Neural progenitor cell (in vitro differentiated cells): ENCODE results near the gene CTRL. TPM values are rescaled to one million over a fixed set of nuclear protein-coding genes. Genes with fewer than 3 reads are reported as not detected.

Experiments
- DNase-seq: peaks from one replicate; pipeline ENCODE4 v3.0.0-alpha.2; 2016; ENCODE audit warnings: low spot score
- H2AFZ ChIP-seq: fragments of 200-600 bp; sonication (generic); replicated peaks from 2 replicates; pipeline ENCODE4 v1.6.1; 2016; ENCODE audit warnings: antibody characterized with exemption
- H3F3A ChIP-seq: fragments of 200-600 bp; sonication (generic); 2 replicates; pipeline ENCODE4 v1.6.1; 2016; ENCODE audit warnings: antibody characterized with exemption, low read depth
- H3K27ac ChIP-seq: fragments of 200-600 bp; sonication (generic); 2 replicates; pipeline ENCODE4 v1.5.1; 2016; ENCODE audit warnings: mild to moderate bottlenecking
- H3K27me3 ChIP-seq: fragments of 200-600 bp; sonication (generic); 2 replicates; pipeline ENCODE4 v1.6.1; 2016; ENCODE audit warnings: mild to moderate bottlenecking, moderate library complexity
- H3K36me3 ChIP-seq: fragments of 200-600 bp; sonication (generic); 2 replicates; pipeline ENCODE4 v1.5.1; 2016
- H3K4me1 ChIP-seq: fragments of 200-600 bp; sonication (generic); 2 replicates; pipeline ENCODE4 v1.6.1; 2016; ENCODE audit warnings: mixed run types
- H3K4me2 ChIP-seq: fragments of 200-600 bp; sonication (generic); 2 replicates; pipeline ENCODE4 v1.6.1; 2016
- H3K4me3 ChIP-seq: fragments of 200-600 bp; sonication (generic); 2 replicates; pipeline ENCODE4 v1.5.1; 2016
- H3K79me2 ChIP-seq: fragments of 200-600 bp; sonication (generic); 2 replicates; pipeline ENCODE4 v1.6.1; 2016; ENCODE audit warnings: low read depth
- H3K9ac ChIP-seq: fragments of 200-600 bp; sonication (generic); 2 replicates; pipeline ENCODE4 v1.6.1; 2016
- H3K9me3 ChIP-seq: fragments of 200-600 bp; sonication (generic); 2 replicates; pipeline ENCODE4 v1.5.1; 2016; ENCODE audit warnings: low read depth
- H4K20me1 ChIP-seq: fragments of 200-600 bp; sonication (generic); 2 replicates; pipeline ENCODE4 v1.6.1; 2016; ENCODE audit warnings: low read depth
- H3K27ac Mint-ChIP-seq: 3 replicates; pipeline ENCODE4 v1.8.0; 2021; ENCODE audit warnings: mixed read lengths
- H3K27me3 Mint-ChIP-seq: 2 replicates; pipeline ENCODE4 v1.8.0; 2022; ENCODE audit warnings: low read depth, mild to moderate bottlenecking, inconsistent platforms, moderate library complexity, mixed read lengths; ENCODE audit not compliant: insufficient read depth
- H3K36me3 Mint-ChIP-seq: 3 replicates; pipeline ENCODE4 v1.8.0; 2021; ENCODE audit warnings: mixed read lengths
- H3K4me1 Mint-ChIP-seq: 3 replicates; pipeline ENCODE4 v1.8.0; 2021; ENCODE audit warnings: mixed read lengths
- H3K4me3 Mint-ChIP-seq: 3 replicates; pipeline ENCODE4 v1.8.0; 2021; ENCODE audit warnings: mild to moderate bottlenecking, moderate library complexity, mixed read lengths
- H3K9me3 Mint-ChIP-seq: 3 replicates; pipeline ENCODE4 v1.8.0; 2020; ENCODE audit warnings: mixed read lengths
- CTCF ChIP-seq: fragments of 200-600 bp; sonication (generic); IDR thresholded peaks from 2 replicates; pipeline ENCODE4 v1.5.1; 2017; ENCODE audit warnings: antibody characterized with exemption, mild to moderate bottlenecking
- EZH2 ChIP-seq: fragments of 200-600 bp; sonication (generic); IDR thresholded peaks from 2 replicates; pipeline ENCODE4 v1.6.1; 2017; ENCODE audit warnings: antibody characterized with exemption, mild to moderate bottlenecking, moderate library complexity
- EZH2phosphoT487 ChIP-seq: fragments of 200-600 bp; sonication (generic); IDR thresholded peaks from 2 replicates; pipeline ENCODE4 v1.6.1; 2017; ENCODE audit warnings: antibody characterized with exemption
- total RNA-seq: library from RNA; depleted of rRNA; stranded (reverse); fragments of >200 nt; gene quantifications from 2 replicates; pipeline ENCODE4 v1.2.3, GENCODE V29; 2015; ENCODE audit warnings: low replicate concordance

The CTRL gene
- total RNA-seq, 1 donor from 2014 or later = 0.45 TPM

- no peaks in the 10 kb centered on the region for H3K9me3 Mint-ChIP-seq
- no peak overlapping the region for H3K9ac ChIP-seq
- TF ChIP-seq EZH2 (no peak), CTCF (no peak), EZH2phosphoT487 (no peak)
- no peaks in the 10 kb centered on the region for H3K4me1 Mint-ChIP-seq
- H4K20me1 ChIP-seq = peaks cover 74% of the 10 kb centered on the region
- no peak overlapping the region for H3K4me3 Mint-ChIP-seq
- H3K36me3 ChIP-seq = no peaks in the 10 kb centered on the region
- no peak overlapping the region for H3K4me3 ChIP-seq
- H3K4me1 ChIP-seq = no peaks in the 10 kb centered on the region
- H3K79me2 ChIP-seq = no peaks in the 10 kb centered on the region
- peaks cover 4% of the 10 kb centered on the region for H3K36me3 Mint-ChIP-seq
- no peak overlapping the region for H3K27ac ChIP-seq
- no peaks in the 10 kb centered on the region for H3K27me3 Mint-ChIP-seq
- H2AFZ ChIP-seq = no peak overlapping the region
- DNase-seq = no peak
- H3K27ac Mint-ChIP-seq = no peak overlapping the region
- no peaks in the 10 kb centered on the region for H3K9me3 ChIP-seq
- no peaks in the 10 kb centered on the region for H3K27me3 ChIP-seq
- H3F3A ChIP-seq = no peaks in the 10 kb centered on the region
- no peak overlapping the region for H3K4me2 ChIP-seq
These were observed 7.3 kb downstream of the CTRL start for GRCh38 chr16:67924140-67924906.

GRCh38 chr16:67923414-67924116, 8.1 kb downstream of the CTRL start:
- no peak overlapping the region for H3K9ac ChIP-seq
- Mint-ChIP-seq H3K27me3 (no peaks in the 10 kb centered on the region), H3K9me3 (no peaks in the 10 kb centered on the region), H3K27ac (no peak overlapping the region), H3K36me3 (peaks cover 4% of the 10 kb centered on the region), H3K4me3 (no peak overlapping the region), H3K4me1 (no peaks in the 10 kb centered on the region)
- H2AFZ ChIP-seq = no peak overlapping the region
- no peak for TF ChIP-seq CTCF
- TF ChIP-seq EZH2 = no peak
- no peak overlapping the region for H3K4me3 ChIP-seq
- H3K27ac ChIP-seq = no peak overlapping the region
- no peaks in the 10 kb centered on the region for H3K4me1 ChIP-seq
- H3K9me3 ChIP-seq = no peaks in the 10 kb centered on the region
- H3K36me3 ChIP-seq = no peaks in the 10 kb centered on the region
- no peaks in the 10 kb centered on the region for H3K79me2 ChIP-seq
- H4K20me1 ChIP-seq = peaks cover 77% of the 10 kb centered on the region
- no peak overlapping the region for H3K4me2 ChIP-seq
- H3F3A ChIP-seq = no peaks in the 10 kb centered on the region
- no peaks in the 10 kb centered on the region for H3K27me3 ChIP-seq
- no peak for DNase-seq

- no peaks in the 10 kb centered on the region for H3K27me3 ChIP-seq
- Mint-ChIP-seq H3K9me3 (no peaks in the 10 kb centered on the region), H3K27ac (peak overlapping the region; percentile 33), H3K4me1 (no peaks in the 10 kb centered on the region), H3K36me3 (peaks cover 2% of the 10 kb centered on the region), H3K4me3 (no peak overlapping the region), H3K27me3 (peaks cover under 1% of the 10 kb centered on the region)
- no peaks in the 10 kb centered on the region for H3K36me3 ChIP-seq
- H4K20me1 ChIP-seq = peaks cover 78% of the 10 kb centered on the region
- no peaks in the 10 kb centered on the region for H3F3A ChIP-seq
- no peaks in the 10 kb centered on the region for H3K9me3 ChIP-seq
- no peak for DNase-seq
- H2AFZ ChIP-seq = no peak overlapping the region
- no peak overlapping the region for H3K4me2 ChIP-seq
- H3K9ac ChIP-seq = no peak overlapping the region
- no peaks in the 10 kb centered on the region for H3K4me1 ChIP-seq
- no peaks in the 10 kb centered on the region for H3K79me2 ChIP-seq
- H3K4me3 ChIP-seq = no peak overlapping the region
- H3K27ac ChIP-seq = no peak overlapping the region
- no peak for TF ChIP-seq EZH2phosphoT487
- TF ChIP-seq CTCF = no peak
- no peak for TF ChIP-seq EZH2
These were observed 8.9 kb downstream of the CTRL start for GRCh38 chr16:67922740-67923139.
